ENCODE data around the gene ERG.

ERG gene

GRCh38 chr21:38469642-38470041 is 28.6 kb downstream of the ERG start:
- no peak for TF ChIP-seq CTCF (IDR thresholded peaks at IDR 0.05; ENCODE audit: insufficient read depth, low read length, poor library complexity, severe bottlenecking)
- no peaks in the 10 kb centered on the region for H3K36me3 ChIP-seq (ENCODE audit: control insufficient read depth, insufficient read depth, low read length)
- DNase-seq (ENCODE audit: extremely low read depth, insufficient read length) = no peak
- H3K4me3 ChIP-seq (replicated peaks; ENCODE audit: low read depth, low read length) = no peak overlapping the region
- no peaks in the 10 kb centered on the region for H3K27me3 ChIP-seq (replicated peaks; ENCODE audit: control insufficient read depth, insufficient read depth, low read length)

GRCh38 chr21:38468989-38469388 is 29.3 kb downstream of the ERG start:
- Histone ChIP-seq H3K4me3 (replicated peaks; ENCODE audit: low read depth, low read length) (no peak overlapping the region), H3K27me3 (replicated peaks; ENCODE audit: control insufficient read depth, insufficient read depth, low read length) (no peaks in the 10 kb centered on the region), H3K36me3 (ENCODE audit: control insufficient read depth, insufficient read depth, low read length) (no peaks in the 10 kb centered on the region)
- no peak for DNase-seq (ENCODE audit: extremely low read depth, insufficient read length)
- no peak for TF ChIP-seq CTCF (IDR thresholded peaks at IDR 0.05; ENCODE audit: insufficient read depth, low read length, poor library complexity, severe bottlenecking)

- Histone ChIP-seq H3K27me3 (replicated peaks; ENCODE audit: control insufficient read depth, insufficient read depth, low read length) (no peaks in the 10 kb centered on the region), H3K36me3 (ENCODE audit: control insufficient read depth, insufficient read depth, low read length) (no peaks in the 10 kb centered on the region), H3K4me3 (replicated peaks; ENCODE audit: low read depth, low read length) (no peak overlapping the region)
- TF ChIP-seq CTCF (IDR thresholded peaks at IDR 0.05; ENCODE audit: insufficient read depth, low read length, poor library complexity, severe bottlenecking) = no peak
- DNase-seq (ENCODE audit: extremely low read depth, insufficient read length) = no peak
Observed at GRCh38 chr21:38467911-38468310, 30.4 kb downstream of the ERG start.

- no peaks in the 10 kb centered on the region for H3K36me3 ChIP-seq (ENCODE audit: control insufficient read depth, insufficient read depth, low read length)
- DNase-seq (ENCODE audit: extremely low read depth, insufficient read length) = no peak
Observed at GRCh38 chr21:38467374-38467773, 30.9 kb downstream of the ERG start.

DNA sequence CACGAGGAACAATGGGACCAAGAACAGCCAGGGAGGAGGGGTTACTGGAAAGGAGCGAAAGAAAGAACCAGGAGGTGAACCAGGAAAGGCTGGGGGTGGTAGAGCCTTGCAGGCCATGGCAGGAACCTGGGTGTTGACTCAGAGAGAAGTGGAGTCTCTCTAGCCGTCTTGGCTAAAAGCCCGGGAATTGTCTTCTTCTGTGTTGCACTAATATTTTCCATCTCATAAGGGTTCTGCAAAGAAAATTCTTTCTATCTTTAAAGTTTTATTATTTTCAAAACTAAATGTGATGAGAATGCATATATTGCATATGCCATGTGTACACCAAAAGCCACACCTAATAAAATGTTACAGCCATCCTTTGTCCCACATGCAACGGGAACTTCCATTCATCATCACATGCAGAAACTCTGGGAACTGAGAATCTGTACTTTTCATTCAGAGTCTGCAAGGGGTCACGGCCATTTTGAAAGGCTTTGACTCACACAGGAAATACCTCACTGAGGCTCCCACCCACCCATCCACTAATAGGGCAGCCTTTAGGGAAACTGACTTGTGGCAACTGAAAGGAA is 38.0 kb downstream of the ERG start:
- Histone ChIP-seq H3K4me3 (replicated peaks; ENCODE audit: low read depth, low read length) (no peak overlapping the region), H3K27me3 (replicated peaks; ENCODE audit: control insufficient read depth, insufficient read depth, low read length) (no peaks in the 10 kb centered on the region), H3K36me3 (ENCODE audit: control insufficient read depth, insufficient read depth, low read length) (no peaks in the 10 kb centered on the region)
- no peak for DNase-seq (ENCODE audit: extremely low read depth, insufficient read length)
- TF ChIP-seq CTCF (IDR thresholded peaks at IDR 0.05; ENCODE audit: insufficient read depth, low read length, poor library complexity, severe bottlenecking) = no peak

More at GRCh38 chr21:38467374-38467773, 30.9 kb downstream of the ERG start:
- Histone ChIP-seq H3K4me3 (replicated peaks; ENCODE audit: low read depth, low read length) (no peak overlapping the region), H3K27me3 (replicated peaks; ENCODE audit: control insufficient read depth, insufficient read depth, low read length) (no peaks in the 10 kb centered on the region)
- TF ChIP-seq CTCF (IDR thresholded peaks at IDR 0.05; ENCODE audit: insufficient read depth, low read length, poor library complexity, severe bottlenecking) = no peak

GRCh38 chr21:38459490-38459889 is 38.8 kb downstream of the ERG start:
- Histone ChIP-seq H3K27me3 (replicated peaks; ENCODE audit: control insufficient read depth, insufficient read depth, low read length) (no peaks in the 10 kb centered on the region), H3K36me3 (ENCODE audit: control insufficient read depth, insufficient read depth, low read length) (no peaks in the 10 kb centered on the region), H3K4me3 (replicated peaks; ENCODE audit: low read depth, low read length) (no peak overlapping the region)
- TF ChIP-seq CTCF (IDR thresholded peaks at IDR 0.05; ENCODE audit: insufficient read depth, low read length, poor library complexity, severe bottlenecking) = no peak
- no peak for DNase-seq (ENCODE audit: extremely low read depth, insufficient read length)

Measured in GM06990 (cell line).